SK-N-SH (cell line): Measurements from ENCODE around the gene FBXO33. TPM values are rescaled to one million over a fixed set of nuclear protein-coding genes. Genes with fewer than 3 reads are reported as not detected.

Source experiments
- CTCF ChIA-PET: fragments of 300-600, 350-600 bp; formaldehyde crosslinking; extraction: SDS; loops from one replicate; lab custom pipeline; 2021; lab: Yijun Ruan, JAX
- POLR2A ChIA-PET: fragments of 350-600 bp; sonication (Branson Sonifier 250); formaldehyde crosslinking; extraction: SDS; loops from one replicate; lab custom pipeline; 2020; ENCODE audit warnings: antibody characterized with exemption, inconsistent platforms; lab: Yijun Ruan, JAX
- DNase-seq: peaks from one replicate; pipeline ENCODE4 v3.0.0; 2012
- H2AFZ ChIP-seq: fragments of 200-600 bp; sonication (generic); 2 replicates; pipeline ENCODE4 v1.8.1; 2016; ENCODE audit warnings: antibody characterized with exemption, mild to moderate bottlenecking, low read depth
- H3F3A ChIP-seq: fragments of 200-600 bp; sonication (generic); replicated peaks from 2 replicates; pipeline ENCODE3; 2016; ENCODE audit warnings: antibody characterized with exemption, mild to moderate bottlenecking; ENCODE audit not compliant: insufficient read depth
- H3K27ac ChIP-seq, 2 experiments: fragments of 200-500 bp in 1 of 2; fragments of 200-600 bp in 1 of 2; sonication (Bioruptor generic) in 1 of 2; sonication (generic), shearing (Covaris generic) in 1 of 2; 2 replicates each; pipeline versions ENCODE4 v1.5.1 to v1.6.1; 2014 to 2016; ENCODE audit warnings: low read depth in 2 of 2, inconsistent platforms in 1 of 2, low read length in 1 of 2, mild to moderate bottlenecking in 1 of 2, mixed read lengths in 1 of 2
- H3K27me3 ChIP-seq: fragments of 200-600 bp; sonication (generic), shearing (Covaris generic); 2 replicates; pipeline ENCODE4 v1.6.1; 2016; ENCODE audit warnings: mixed run types; ENCODE audit not compliant: insufficient read depth
- H3K36me3 ChIP-seq, 2 experiments: fragments of 200-500 bp in 1 of 2; fragments of 200-600 bp in 1 of 2; sonication (Bioruptor generic) in 1 of 2; sonication (generic) in 1 of 2; replicated peaks in 1 of 2; 2 replicates each; pipeline versions ENCODE3 to v1.5.1; 2014 to 2016; ENCODE audit warnings: low read length in 1 of 2, mild to moderate bottlenecking in 1 of 2; ENCODE audit not compliant: insufficient read depth in 2 of 2, control insufficient read depth in 1 of 2
- H3K4me1 ChIP-seq, 2 experiments: fragments of 200-500 bp in 1 of 2; fragments of 200-600 bp in 1 of 2; sonication (Bioruptor generic) in 1 of 2; sonication (generic), shearing (Covaris generic) in 1 of 2; 2 replicates each; pipeline versions ENCODE4 v1.5.1 to v1.6.1; 2014 to 2016; ENCODE audit warnings: low read depth in 1 of 2, low read length in 1 of 2, mixed run types in 1 of 2; ENCODE audit not compliant: insufficient read depth in 2 of 2, control insufficient read depth in 1 of 2
- H3K4me2 ChIP-seq: fragments of 200-600 bp; sonication (generic), shearing (Covaris generic); 2 replicates; pipeline ENCODE4 v1.6.1; 2017; ENCODE audit warnings: mixed run types
- H3K4me3 ChIP-seq, 2 experiments: fragments of 200-500 bp in 1 of 2; fragments of 200-600 bp in 1 of 2; sonication (Bioruptor generic) in 1 of 2; sonication (generic), shearing (Covaris generic) in 1 of 2; 2 replicates each; pipeline versions ENCODE4 v1.5.1 to v1.8.1; 2014 to 2016; ENCODE audit warnings: low read depth in 2 of 2, inconsistent platforms in 1 of 2, low read length in 1 of 2, mild to moderate bottlenecking in 1 of 2, mixed read lengths in 1 of 2, moderate library complexity in 1 of 2
- H3K79me2 ChIP-seq: fragments of 200-600 bp; sonication (generic); 2 replicates; pipeline ENCODE4 v1.8.1; 2017; ENCODE audit warnings: mild to moderate bottlenecking; ENCODE audit not compliant: insufficient read depth
- H3K9ac ChIP-seq: fragments of 200-600 bp; sonication (generic); 2 replicates; pipeline ENCODE4 v1.6.1; 2017; ENCODE audit warnings: mixed run types
- H3K9me2 ChIP-seq: fragments of 200-600 bp; sonication (generic); 2 replicates; pipeline ENCODE4 v1.6.1; 2017; ENCODE audit warnings: mixed run types
- H3K9me3 ChIP-seq: fragments of 200-600 bp; sonication (generic); 2 replicates; pipeline ENCODE4 v1.6.1; 2017; ENCODE audit warnings: mixed run types, mild to moderate bottlenecking, moderate library complexity
- H4K20me1 ChIP-seq: fragments of 200-600 bp; sonication (generic); 2 replicates; pipeline ENCODE4 v1.6.1; 2017; ENCODE audit warnings: mild to moderate bottlenecking, mixed run types; ENCODE audit not compliant: insufficient read depth
- CTCF ChIP-seq: fragments of 200-600 bp; sonication (generic); IDR thresholded peaks from 2 replicates; pipeline ENCODE4 v1.6.1; 2017; ENCODE audit warnings: antibody characterized with exemption, mild to moderate bottlenecking, moderate library complexity
- EZH2phosphoT487 ChIP-seq: fragments of 200-600 bp; sonication (generic); IDR thresholded peaks from 2 replicates; pipeline ENCODE4 v1.6.1; 2017; ENCODE audit warnings: low read depth, mixed run types, mild to moderate bottlenecking, antibody characterized with exemption, moderate library complexity, borderline replicate concordance
- GATA2 ChIP-seq: sonication (generic); formaldehyde crosslinking; IDR thresholded peaks from 2 replicates; pipeline ENCODE4 v1.5.0; 2020; ENCODE audit warnings: mild to moderate bottlenecking, missing genetic modification reagents
- MXI1 ChIP-seq: IDR thresholded peaks from 2 replicates; pipeline ENCODE4 v1.6.1; 2012; ENCODE audit warnings: mild to moderate bottlenecking, low read depth, low read length, improper control_type of control experiment
- POLR2AphosphoS5 ChIP-seq: IDR thresholded peaks from 2 replicates; pipeline ENCODE4 v1.6.1; 2012; ENCODE audit warnings: low read depth, low read length
- RCOR1 ChIP-seq: fragments of 150-350 bp; IDR thresholded peaks from 2 replicates; pipeline ENCODE4 v1.6.1; 2017; ENCODE audit warnings: antibody characterized with exemption, low read length
- RFX5 ChIP-seq: IDR thresholded peaks from 2 replicates; pipeline ENCODE4 v1.6.1; 2012; ENCODE audit warnings: mild to moderate bottlenecking, improper control_type of control experiment, low read length
- SIN3A ChIP-seq: IDR thresholded peaks from 2 replicates; pipeline ENCODE4 v1.6.1; 2012; ENCODE audit warnings: low read depth, mild to moderate bottlenecking, low read length, moderate library complexity, borderline replicate concordance
- SMC3 ChIP-seq: IDR thresholded peaks from 2 replicates; pipeline ENCODE4 v1.6.1; 2012; ENCODE audit warnings: low read depth, low read length, improper control_type of control experiment
- TAF1 ChIP-seq: IDR thresholded peaks from 2 replicates; pipeline ENCODE4 v1.6.1; 2012; ENCODE audit warnings: low read depth, mild to moderate bottlenecking, low read length, moderate library complexity, borderline replicate concordance
- TEAD4 ChIP-seq: IDR thresholded peaks from 2 replicates; pipeline ENCODE4 v1.4.0; 2012; ENCODE audit warnings: mild to moderate bottlenecking, borderline replicate concordance; ENCODE audit not compliant: insufficient read depth
- YY1 ChIP-seq: IDR thresholded peaks from 2 replicates; pipeline ENCODE4 v1.4.0; 2012; ENCODE audit warnings: low read depth, mild to moderate bottlenecking
- ZBTB33 ChIP-seq: IDR thresholded peaks from 2 replicates; pipeline ENCODE4 v1.4.0; 2012; ENCODE audit warnings: low read depth, borderline replicate concordance
- WGBS: methylation state at CpG from one replicate; pipeline ENCODE4 v1.1.6; 2017; ENCODE audit warnings: low lambda C conversion rate; 5-methylcytosine and 5-hydroxymethylcytosine counted together
- polyA plus RNA-seq, 3 experiments: library from polyadenylated mRNA; depleted of rRNA; stranded (reverse); fragments of >200 nt; gene quantifications; 2 replicates each; pipeline ENCODE4 v1.2.3, GENCODE V29; 2012
- TF ChIP-seq, protein P1 (sequence below): IDR thresholded peaks from 2 replicates; pipeline ENCODE4 v1.6.1; 2012; ENCODE audit warnings: mild to moderate bottlenecking, low read depth, low read length, moderate library complexity
- TF ChIP-seq, protein P2 (sequence below): IDR thresholded peaks from 2 replicates; pipeline ENCODE4 v1.4.0; 2012; ENCODE audit warnings: low read depth
- TF ChIP-seq, protein P3 (sequence below): IDR thresholded peaks from 2 replicates; pipeline ENCODE4; 2012
- TF ChIP-seq, protein P4 (sequence below): fragments of 150-350 bp; IDR thresholded peaks from 2 replicates; pipeline ENCODE4 v1.6.1; 2017; ENCODE audit warnings: antibody characterized with exemption, low read length, low read depth, borderline replicate concordance

FBXO33 gene
- polyA plus RNA-seq, 1 of the 3 experiments (the other 2 are of a cell fraction): 4.2 TPM

DNA sequence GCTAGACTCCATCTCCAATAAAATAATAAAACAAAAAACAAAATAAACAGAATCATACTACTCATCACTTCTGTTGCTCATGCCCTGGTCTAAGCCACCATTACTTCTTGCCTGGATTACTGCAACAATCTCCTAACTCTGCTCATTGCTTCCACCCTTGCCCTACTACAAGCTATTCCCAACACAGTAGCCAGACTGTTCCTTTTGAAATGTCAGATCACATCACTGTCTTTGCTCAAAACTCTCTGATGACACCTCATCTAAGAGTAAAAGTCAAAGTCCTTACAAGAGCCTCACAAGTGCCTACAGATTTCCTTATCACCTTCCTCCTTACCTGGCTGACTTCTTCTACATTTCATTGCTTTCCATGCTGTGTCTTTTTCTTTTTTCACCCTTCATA is 10.0 kb downstream of the FBXO33 start (continued):
- TF ChIP-seq CTCF (no peak), MXI1 (no peak), YY1 (no peak)

DNA sequence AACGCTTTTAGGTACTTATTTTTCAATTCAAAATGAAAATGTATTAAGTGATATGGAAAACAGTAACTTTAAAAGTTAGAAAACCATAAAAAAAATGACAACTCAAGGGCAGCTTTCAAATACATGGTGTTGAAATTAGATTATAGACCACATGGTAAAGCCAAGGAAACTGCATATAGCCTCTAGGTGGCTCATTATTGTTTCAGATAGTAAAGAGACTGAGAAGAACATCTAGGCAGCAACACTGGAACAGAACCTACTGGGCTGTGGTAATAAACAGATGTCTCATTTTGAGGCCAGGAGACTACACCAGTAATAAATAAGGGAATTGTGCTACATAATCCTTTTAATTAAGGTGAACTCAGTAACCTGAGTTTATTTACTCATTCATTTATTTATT is 13.0 kb downstream of the FBXO33 start:
- WGBS: 51% methylated on average over 1 of the region's 1 CpG
- Histone ChIP-seq H3K4me2 (no peak overlapping the region), H3K36me3 (no peaks in the 10 kb centered on the region), H3K9me3 (peaks cover 3% of the 10 kb centered on the region; the same call in 1 of the 2 replicates), H3K4me3 (no peak overlapping the region), H3K27me3 (no peaks in the 10 kb centered on the region), H3K9ac (no peak overlapping the region), H3K79me2 (peaks cover 22% of the 10 kb centered on the region)
- peak; percentile 6 for DNase-seq
- POLR2A ChIA-PET: no interaction called here
- TF ChIP-seq, protein P1, sequence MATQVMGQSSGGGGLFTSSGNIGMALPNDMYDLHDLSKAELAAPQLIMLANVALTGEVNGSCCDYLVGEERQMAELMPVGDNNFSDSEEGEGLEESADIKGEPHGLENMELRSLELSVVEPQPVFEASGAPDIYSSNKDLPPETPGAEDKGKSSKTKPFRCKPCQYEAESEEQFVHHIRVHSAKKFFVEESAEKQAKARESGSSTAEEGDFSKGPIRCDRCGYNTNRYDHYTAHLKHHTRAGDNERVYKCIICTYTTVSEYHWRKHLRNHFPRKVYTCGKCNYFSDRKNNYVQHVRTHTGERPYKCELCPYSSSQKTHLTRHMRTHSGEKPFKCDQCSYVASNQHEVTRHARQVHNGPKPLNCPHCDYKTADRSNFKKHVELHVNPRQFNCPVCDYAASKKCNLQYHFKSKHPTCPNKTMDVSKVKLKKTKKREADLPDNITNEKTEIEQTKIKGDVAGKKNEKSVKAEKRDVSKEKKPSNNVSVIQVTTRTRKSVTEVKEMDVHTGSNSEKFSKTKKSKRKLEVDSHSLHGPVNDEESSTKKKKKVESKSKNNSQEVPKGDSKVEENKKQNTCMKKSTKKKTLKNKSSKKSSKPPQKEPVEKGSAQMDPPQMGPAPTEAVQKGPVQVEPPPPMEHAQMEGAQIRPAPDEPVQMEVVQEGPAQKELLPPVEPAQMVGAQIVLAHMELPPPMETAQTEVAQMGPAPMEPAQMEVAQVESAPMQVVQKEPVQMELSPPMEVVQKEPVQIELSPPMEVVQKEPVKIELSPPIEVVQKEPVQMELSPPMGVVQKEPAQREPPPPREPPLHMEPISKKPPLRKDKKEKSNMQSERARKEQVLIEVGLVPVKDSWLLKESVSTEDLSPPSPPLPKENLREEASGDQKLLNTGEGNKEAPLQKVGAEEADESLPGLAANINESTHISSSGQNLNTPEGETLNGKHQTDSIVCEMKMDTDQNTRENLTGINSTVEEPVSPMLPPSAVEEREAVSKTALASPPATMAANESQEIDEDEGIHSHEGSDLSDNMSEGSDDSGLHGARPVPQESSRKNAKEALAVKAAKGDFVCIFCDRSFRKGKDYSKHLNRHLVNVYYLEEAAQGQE: no peak
- TF ChIP-seq, protein P2, sequence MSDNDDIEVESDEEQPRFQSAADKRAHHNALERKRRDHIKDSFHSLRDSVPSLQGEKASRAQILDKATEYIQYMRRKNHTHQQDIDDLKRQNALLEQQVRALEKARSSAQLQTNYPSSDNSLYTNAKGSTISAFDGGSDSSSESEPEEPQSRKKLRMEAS: no peak
- TF ChIP-seq RCOR1 (no peak), TEAD4 (no peak), YY1 (no peak), POLR2AphosphoS5 (no peak), ZBTB33 (no peak), SMC3 (no peak), MXI1 (no peak), GATA2 (CRISPR knock-in tag) (no peak), SIN3A (no peak), TAF1 (no peak), EZH2phosphoT487 (no peak), RFX5 (no peak)
- TF ChIP-seq, protein P3, sequence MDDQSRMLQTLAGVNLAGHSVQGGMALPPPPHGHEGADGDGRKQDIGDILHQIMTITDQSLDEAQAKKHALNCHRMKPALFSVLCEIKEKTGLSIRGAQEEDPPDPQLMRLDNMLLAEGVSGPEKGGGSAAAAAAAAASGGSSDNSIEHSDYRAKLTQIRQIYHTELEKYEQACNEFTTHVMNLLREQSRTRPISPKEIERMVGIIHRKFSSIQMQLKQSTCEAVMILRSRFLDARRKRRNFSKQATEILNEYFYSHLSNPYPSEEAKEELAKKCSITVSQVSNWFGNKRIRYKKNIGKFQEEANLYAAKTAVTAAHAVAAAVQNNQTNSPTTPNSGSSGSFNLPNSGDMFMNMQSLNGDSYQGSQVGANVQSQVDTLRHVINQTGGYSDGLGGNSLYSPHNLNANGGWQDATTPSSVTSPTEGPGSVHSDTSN: no peak
- TF ChIP-seq, protein P4, sequence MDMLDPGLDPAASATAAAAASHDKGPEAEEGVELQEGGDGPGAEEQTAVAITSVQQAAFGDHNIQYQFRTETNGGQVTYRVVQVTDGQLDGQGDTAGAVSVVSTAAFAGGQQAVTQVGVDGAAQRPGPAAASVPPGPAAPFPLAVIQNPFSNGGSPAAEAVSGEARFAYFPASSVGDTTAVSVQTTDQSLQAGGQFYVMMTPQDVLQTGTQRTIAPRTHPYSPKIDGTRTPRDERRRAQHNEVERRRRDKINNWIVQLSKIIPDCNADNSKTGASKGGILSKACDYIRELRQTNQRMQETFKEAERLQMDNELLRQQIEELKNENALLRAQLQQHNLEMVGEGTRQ: no peak
- TF ChIP-seq, all 33 proteins: peak for 0
- no peaks in the 10 kb centered on the region for H3K4me1 ChIP-seq
- H3F3A ChIP-seq: no peaks in the 10 kb centered on the region
- H3K27ac ChIP-seq: no peak overlapping the region
- no peak overlapping the region for H2AFZ ChIP-seq
- CTCF ChIA-PET: no interaction called here
- no peaks in the 10 kb centered on the region for H3K9me2 ChIP-seq
- H4K20me1 ChIP-seq: no peaks in the 10 kb centered on the region
